SKM-1 treated with dmso at 0.1 percent for 144 hours (cell line): ENCODE results near the gene MYL11.
A peak's percentile ranks its signal among the peaks of the same experiment; 100 is the strongest.

ENCODE experiments used
- DNase-seq: peaks from one replicate; lab custom pipeline; 2025; ENCODE audit not compliant: unreplicated experiment; lab: John Stamatoyannopoulos, UW

Gene MYL11

GRCh38 chr16:30416624-30417528 lies 42.3 kb downstream of the MYL11 start:
- no peak for DNase-seq

DNA sequence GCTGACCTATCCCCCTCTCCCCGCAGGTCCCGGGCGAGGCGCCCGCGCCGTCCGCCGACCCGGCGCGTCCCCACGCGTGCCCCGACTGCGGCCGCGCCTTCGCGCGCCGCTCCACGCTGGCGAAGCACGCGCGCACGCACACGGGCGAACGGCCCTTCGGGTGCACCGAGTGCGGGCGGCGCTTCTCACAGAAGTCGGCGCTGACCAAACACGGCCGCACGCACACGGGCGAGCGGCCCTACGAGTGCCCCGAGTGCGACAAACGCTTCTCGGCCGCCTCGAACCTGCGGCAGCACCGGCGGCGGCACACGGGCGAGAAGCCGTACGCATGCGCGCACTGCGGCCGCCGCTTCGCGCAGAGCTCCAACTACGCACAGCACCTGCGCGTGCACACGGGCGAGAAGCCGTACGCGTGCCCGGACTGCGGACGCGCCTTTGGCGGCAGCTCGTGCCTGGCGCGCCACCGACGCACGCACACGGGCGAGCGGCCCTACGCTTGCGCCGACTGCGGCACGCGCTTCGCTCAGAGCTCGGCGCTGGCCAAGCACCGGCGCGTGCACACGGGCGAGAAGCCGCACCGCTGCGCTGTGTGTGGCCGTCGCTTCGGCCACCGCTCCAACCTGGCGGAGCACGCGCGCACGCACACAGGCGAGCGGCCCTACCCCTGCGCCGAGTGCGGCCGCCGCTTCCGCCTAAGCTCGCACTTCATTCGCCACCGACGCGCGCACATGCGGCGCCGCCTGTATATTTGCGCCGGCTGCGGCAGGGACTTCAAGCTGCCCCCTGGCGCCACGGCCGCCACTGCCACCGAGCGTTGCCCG lies 43.1 kb downstream of the MYL11 start:
- peak; percentile 85 for DNase-seq

- DNase-seq: no peak
These were observed 44.0 kb downstream of the MYL11 start for GRCh38 chr16:30418350-30419181.

GRCh38 chr16:30421010-30421409 lies 46.4 kb downstream of the MYL11 start:
- DNase-seq: no peak
